Panc1 (cell line): Measurements from ENCODE around the gene F5. TPM values are rescaled to one million over a fixed set of nuclear protein-coding genes. Genes with fewer than 3 reads are reported as not detected.

Experiments used
- ATAC-seq: fragments of 200-7000 bp; cut with Tn5 transposase; 2 replicates; pipeline ENCODE4 v1.9.1; 2020; ENCODE audit warnings: mild to moderate bottlenecking, moderate library complexity
- BruUV-seq: library from RNA; stranded (reverse); fragments of 400-500 nt; replicated peaks from 2 replicates; lab custom pipeline; 2021; lab: Mats Ljungman, UMichigan
- CTCF ChIA-PET: fragments of 300-600 bp; sonication (Branson Sonifier 250); formaldehyde crosslinking; loops from one replicate; lab custom pipeline; 2022; ENCODE audit warnings: antibody characterized with exemption; lab: Charles Lee
- POLR2A ChIA-PET: fragments of 300-600 bp; sonication (Branson Sonifier 250); formaldehyde crosslinking; loops from one replicate; lab custom pipeline; 2022; ENCODE audit warnings: antibody characterized with exemption; lab: Charles Lee
- DNase-seq: peaks from one replicate; pipeline ENCODE4 v3.0.0-alpha.2; 2010; ENCODE audit warnings: low read depth, low spot score
- H3K27ac ChIP-seq: 2 replicates; pipeline ENCODE4 v1.5.1; 2011; ENCODE audit warnings: mild to moderate bottlenecking, low read length, inconsistent platforms
- H3K27me3 ChIP-seq: fragments of 200-500 bp; sonication (Bioruptor generic); 2 replicates; pipeline ENCODE4 v1.6.0; 2014; ENCODE audit warnings: low read length, inconsistent platforms; ENCODE audit not compliant: control insufficient read depth, insufficient read depth
- H3K36me3 ChIP-seq: fragments of 200-500 bp; sonication (Bioruptor generic); 2 replicates; pipeline ENCODE4 v1.5.1; 2014; ENCODE audit warnings: inconsistent platforms, mild to moderate bottlenecking, low read length, moderate library complexity; ENCODE audit not compliant: control insufficient read depth, insufficient read depth
- H3K4me1 ChIP-seq: 2 replicates; pipeline ENCODE4 v1.5.1; 2011; ENCODE audit warnings: inconsistent platforms, mild to moderate bottlenecking, low read length, moderate library complexity; ENCODE audit not compliant: control insufficient read depth, insufficient read depth
- H3K4me3 ChIP-seq, 2 experiments: 2 replicates each; pipeline ENCODE4 v1.5.1; 2011 to 2012; ENCODE audit warnings: low read depth in 2 of 2, low read length in 2 of 2, mild to moderate bottlenecking in 2 of 2, inconsistent platforms in 1 of 2, moderate library complexity in 1 of 2
- H3K9me3 ChIP-seq: fragments of 200-500 bp; sonication (Bioruptor generic); 2 replicates; pipeline ENCODE4 v1.5.1; 2014; ENCODE audit warnings: low read depth, mild to moderate bottlenecking, inconsistent platforms, low read length, moderate library complexity; ENCODE audit not compliant: control insufficient read depth, insufficient read depth
- POLR2AphosphoS5 ChIP-seq: IDR thresholded peaks from 2 replicates; pipeline ENCODE4 v1.6.1; 2012; ENCODE audit warnings: mild to moderate bottlenecking, low read depth, low read length, moderate library complexity
- SIN3A ChIP-seq: IDR thresholded peaks from 2 replicates; pipeline ENCODE4 v1.6.1; 2012; ENCODE audit warnings: low read depth, mild to moderate bottlenecking, low read length, moderate library complexity, borderline replicate concordance; ENCODE audit not compliant: insufficient read depth
- TCF7L2 ChIP-seq: IDR thresholded peaks from 2 replicates; pipeline ENCODE4 v1.6.1; 2011; ENCODE audit warnings: mild to moderate bottlenecking, low read depth, low read length, inconsistent platforms
- in situ Hi-C: cut with HindIII; loops from 2 replicates; pipeline ENCODE4 v1.10.0; 2016; ENCODE audit warnings: low sequenced_read_pairs, low pct_unique_long_range_greater_than_20kb
- intact Hi-C: fragments of 100-400 bp; cut with micrococcal nuclease; formaldehyde crosslinking; loops from one replicate; pipeline ENCODE4 v1.10.0; 2022; ENCODE audit not compliant: unreplicated experiment
- total RNA-seq: library from RNA; stranded (reverse); gene quantifications from one replicate; pipeline ENCODE4 v1.2.1, GENCODE V29; 2021; ENCODE audit not compliant: unreplicated experiment
- TF ChIP-seq, protein P1 (sequence below): fragments of 450-650 bp; IDR thresholded peaks from 2 replicates; pipeline ENCODE4 v1.5.1; 2017; ENCODE audit warnings: mild to moderate bottlenecking
- TF ChIP-seq, protein P2 (sequence below), 2 experiments: IDR thresholded peaks; 2 replicates each; pipeline ENCODE4 v1.6.1; 2011 to 2012; ENCODE audit warnings: low read depth in 2 of 2, control low read depth in 1 of 2, low read length in 1 of 2, mild to moderate bottlenecking in 1 of 2, moderate library complexity in 1 of 2; ENCODE audit not compliant: insufficient read depth in 1 of 2

F5 gene
- total RNA-seq, 1 experiment from 2014 or later, result 0.08 TPM

DNA sequence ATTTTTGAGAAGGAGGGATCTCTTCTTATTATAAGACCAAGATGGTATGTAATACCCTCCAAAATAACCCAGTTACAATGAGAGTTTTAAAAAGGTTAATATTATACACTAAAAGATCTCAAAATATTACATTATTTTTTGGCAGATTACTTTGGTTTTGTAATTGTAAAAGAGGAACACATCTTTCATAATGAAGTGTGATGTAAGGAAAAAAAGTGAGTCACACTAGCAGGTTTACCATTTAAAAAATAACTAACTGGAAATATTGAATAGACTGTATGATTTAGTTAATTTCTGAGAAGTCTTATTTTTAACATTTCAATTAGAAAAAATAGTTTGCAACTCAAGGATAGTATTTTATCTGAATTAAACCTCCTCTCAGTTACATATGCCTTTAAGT, 1.1 kb downstream of the F5 start:
- ChIA-PET POLR2A (no interaction called here), CTCF (interaction anchor here (1.3 kb wide), 1 partner anchor 127 kb away, joined by 5 read pairs; no protein-coding TSS in a partner anchor)
- no peaks in the 10 kb centered on the region for H3K36me3 ChIP-seq
- intact Hi-C loops, result loop anchor here (5.0 kb wide), 1 partner anchor 127 kb away; the partner anchor contains the start of gene SELL
- DNase-seq, result no peak
- TF ChIP-seq TCF7L2 (no peak), POLR2AphosphoS5 (no peak), SIN3A (no peak)
- TF ChIP-seq, protein P1, sequence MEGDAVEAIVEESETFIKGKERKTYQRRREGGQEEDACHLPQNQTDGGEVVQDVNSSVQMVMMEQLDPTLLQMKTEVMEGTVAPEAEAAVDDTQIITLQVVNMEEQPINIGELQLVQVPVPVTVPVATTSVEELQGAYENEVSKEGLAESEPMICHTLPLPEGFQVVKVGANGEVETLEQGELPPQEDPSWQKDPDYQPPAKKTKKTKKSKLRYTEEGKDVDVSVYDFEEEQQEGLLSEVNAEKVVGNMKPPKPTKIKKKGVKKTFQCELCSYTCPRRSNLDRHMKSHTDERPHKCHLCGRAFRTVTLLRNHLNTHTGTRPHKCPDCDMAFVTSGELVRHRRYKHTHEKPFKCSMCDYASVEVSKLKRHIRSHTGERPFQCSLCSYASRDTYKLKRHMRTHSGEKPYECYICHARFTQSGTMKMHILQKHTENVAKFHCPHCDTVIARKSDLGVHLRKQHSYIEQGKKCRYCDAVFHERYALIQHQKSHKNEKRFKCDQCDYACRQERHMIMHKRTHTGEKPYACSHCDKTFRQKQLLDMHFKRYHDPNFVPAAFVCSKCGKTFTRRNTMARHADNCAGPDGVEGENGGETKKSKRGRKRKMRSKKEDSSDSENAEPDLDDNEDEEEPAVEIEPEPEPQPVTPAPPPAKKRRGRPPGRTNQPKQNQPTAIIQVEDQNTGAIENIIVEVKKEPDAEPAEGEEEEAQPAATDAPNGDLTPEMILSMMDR, result no peak
- TF ChIP-seq, protein P2, sequence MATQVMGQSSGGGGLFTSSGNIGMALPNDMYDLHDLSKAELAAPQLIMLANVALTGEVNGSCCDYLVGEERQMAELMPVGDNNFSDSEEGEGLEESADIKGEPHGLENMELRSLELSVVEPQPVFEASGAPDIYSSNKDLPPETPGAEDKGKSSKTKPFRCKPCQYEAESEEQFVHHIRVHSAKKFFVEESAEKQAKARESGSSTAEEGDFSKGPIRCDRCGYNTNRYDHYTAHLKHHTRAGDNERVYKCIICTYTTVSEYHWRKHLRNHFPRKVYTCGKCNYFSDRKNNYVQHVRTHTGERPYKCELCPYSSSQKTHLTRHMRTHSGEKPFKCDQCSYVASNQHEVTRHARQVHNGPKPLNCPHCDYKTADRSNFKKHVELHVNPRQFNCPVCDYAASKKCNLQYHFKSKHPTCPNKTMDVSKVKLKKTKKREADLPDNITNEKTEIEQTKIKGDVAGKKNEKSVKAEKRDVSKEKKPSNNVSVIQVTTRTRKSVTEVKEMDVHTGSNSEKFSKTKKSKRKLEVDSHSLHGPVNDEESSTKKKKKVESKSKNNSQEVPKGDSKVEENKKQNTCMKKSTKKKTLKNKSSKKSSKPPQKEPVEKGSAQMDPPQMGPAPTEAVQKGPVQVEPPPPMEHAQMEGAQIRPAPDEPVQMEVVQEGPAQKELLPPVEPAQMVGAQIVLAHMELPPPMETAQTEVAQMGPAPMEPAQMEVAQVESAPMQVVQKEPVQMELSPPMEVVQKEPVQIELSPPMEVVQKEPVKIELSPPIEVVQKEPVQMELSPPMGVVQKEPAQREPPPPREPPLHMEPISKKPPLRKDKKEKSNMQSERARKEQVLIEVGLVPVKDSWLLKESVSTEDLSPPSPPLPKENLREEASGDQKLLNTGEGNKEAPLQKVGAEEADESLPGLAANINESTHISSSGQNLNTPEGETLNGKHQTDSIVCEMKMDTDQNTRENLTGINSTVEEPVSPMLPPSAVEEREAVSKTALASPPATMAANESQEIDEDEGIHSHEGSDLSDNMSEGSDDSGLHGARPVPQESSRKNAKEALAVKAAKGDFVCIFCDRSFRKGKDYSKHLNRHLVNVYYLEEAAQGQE (IDR thresholded peaks at IDR 0.05; ENCODE audit: insufficient read depth in 1 of 2, low read depth in 2 of 2, low read length in 1 of 2), result no peak
- no peak overlapping the region for H3K27ac ChIP-seq
- no TSS peak for BruUV-seq
- peaks cover 28% of the 10 kb centered on the region for H3K27me3 ChIP-seq
- H3K4me3 ChIP-seq, result no peak overlapping the region
- H3K9me3 ChIP-seq, result no peaks in the 10 kb centered on the region
- H3K4me1 ChIP-seq, result peaks cover 10% of the 10 kb centered on the region; the same call in 1 of the 2 replicates
- ATAC-seq, result no peak
- in situ Hi-C loops, result no loop called here

DNA sequence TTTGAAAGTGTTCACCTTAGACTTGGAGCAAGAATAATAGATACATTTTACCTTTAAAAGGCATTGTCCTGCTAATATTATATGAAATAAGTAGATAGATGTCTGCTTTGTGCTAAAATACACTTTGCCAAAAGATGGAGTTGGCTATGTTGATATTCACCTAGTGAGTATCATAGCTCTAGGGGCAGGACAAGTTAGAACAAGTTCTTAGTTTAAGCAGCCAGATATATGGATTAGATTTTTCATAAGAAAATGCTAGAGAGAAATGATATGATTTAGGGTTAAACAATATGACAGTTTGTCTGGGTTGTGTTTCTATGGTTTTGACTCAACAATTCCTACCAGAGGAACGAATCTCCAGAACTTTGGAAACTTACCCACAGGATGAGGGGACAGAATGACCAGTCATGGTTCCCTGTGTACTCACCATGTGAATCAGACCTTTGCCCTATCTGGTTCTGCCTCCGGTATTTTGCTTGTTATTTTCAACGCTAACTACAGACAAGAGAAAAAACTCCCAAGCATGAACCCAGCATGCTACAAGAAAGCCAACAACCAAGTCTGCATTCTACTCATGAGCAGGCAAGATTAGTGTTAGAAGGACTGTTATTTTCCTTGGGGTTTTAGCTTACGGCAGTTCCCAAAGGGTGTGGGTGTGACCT, 1.7 kb downstream of the F5 start:
- no TSS peak for BruUV-seq
- CTCF ChIA-PET, result no interaction called here

More for the DNA sequence above, 1.7 kb downstream of the F5 start:
- peaks cover 10% of the 10 kb centered on the region; the same call in 1 of the 2 replicates for H3K4me1 ChIP-seq
- no peak for TF ChIP-seq POLR2AphosphoS5
- no peak for TF ChIP-seq SIN3A
- TF ChIP-seq, protein P2 (IDR thresholded peaks at IDR 0.05; ENCODE audit: insufficient read depth in 1 of 2, low read depth in 2 of 2, low read length in 1 of 2), result no peak
- TF ChIP-seq, protein P1, result no peak
- TF ChIP-seq TCF7L2, result no peak
- in situ Hi-C loops (no loop called here), intact Hi-C loops (loop anchor here (5.0 kb wide), 1 partner anchor 128 kb away; the partner anchor contains the start of gene SELL)
- peaks cover 28% of the 10 kb centered on the region for H3K27me3 ChIP-seq
- DNase-seq (no peak), ATAC-seq (no peak)
- H3K36me3 ChIP-seq, result no peaks in the 10 kb centered on the region
- no peaks in the 10 kb centered on the region for H3K9me3 ChIP-seq
- POLR2A ChIA-PET, result no interaction called here
- H3K4me3 ChIP-seq, result no peak overlapping the region
- H3K27ac ChIP-seq, result no peak overlapping the region
